IMR-90 (cell line): ENCODE data around the gene ROS1. TPM values are rescaled to one million over a fixed set of nuclear protein-coding genes. Genes with fewer than 3 reads are reported as not detected.

Experiments used
- ATAC-seq: fragments of 200-7000 bp; cut with Tn5 transposase; 2 replicates; pipeline ENCODE4 v1.9.1; 2020; ENCODE audit warnings: low read depth, mild to moderate bottlenecking, moderate library complexity
- BruUV-seq: library from RNA; stranded (reverse); fragments of 400-500 nt; replicated peaks from 2 replicates; lab custom pipeline; 2021; lab: Mats Ljungman, UMichigan
- CTCF ChIA-PET: fragments of 300-600 bp; formaldehyde crosslinking; extraction: SDS; loops from one replicate; lab custom pipeline; 2021; ENCODE audit warnings: antibody characterized with exemption; lab: Yijun Ruan, JAX
- POLR2A ChIA-PET: fragments of 300-600 bp; sonication (Branson Sonifier 250); formaldehyde crosslinking; loops from one replicate; lab custom pipeline; 2022; ENCODE audit warnings: antibody characterized with exemption; ENCODE audit not compliant: unreplicated experiment; lab: Charles Lee
- DNase-seq: peaks from one replicate; pipeline ENCODE4 v3.0.0; 2013
- H2AFZ ChIP-seq: replicated peaks from 2 replicates; pipeline ENCODE3; 2013; ENCODE audit warnings: low read length, mild to moderate bottlenecking; ENCODE audit not compliant: poor library complexity
- H2AK5ac ChIP-seq: 2 replicates; pipeline ENCODE4 v1.6.1; 2013; ENCODE audit warnings: low read depth, low read length, inconsistent platforms
- H2AK9ac ChIP-seq: replicated peaks from 2 replicates; pipeline ENCODE3; 2013; ENCODE audit warnings: mild to moderate bottlenecking, low read depth, low read length, moderate library complexity; ENCODE audit not compliant: poor library complexity
- H2BK120ac ChIP-seq: 2 replicates; pipeline ENCODE4 v1.6.1; 2013; ENCODE audit warnings: low read depth, low read length, inconsistent platforms
- H2BK15ac ChIP-seq: 3 replicates; pipeline ENCODE4 v1.6.1; 2013; ENCODE audit warnings: low read depth, low read length, inconsistent platforms
- H2BK20ac ChIP-seq: 2 replicates; pipeline ENCODE4 v1.6.1; 2013; ENCODE audit warnings: low read depth, mild to moderate bottlenecking, inconsistent platforms, low read length, moderate library complexity
- H2BK5ac ChIP-seq: 2 replicates; pipeline ENCODE4 v1.6.1; 2013; ENCODE audit warnings: mild to moderate bottlenecking, low read depth, low read length, inconsistent platforms; ENCODE audit not compliant: poor library complexity, severe bottlenecking
- H3K14ac ChIP-seq: replicated peaks from 2 replicates; pipeline ENCODE4 v1.6.1; 2013; ENCODE audit warnings: low read depth, low read length, inconsistent platforms
- H3K18ac ChIP-seq: 2 replicates; pipeline ENCODE4 v1.6.1; 2013; ENCODE audit warnings: low read depth, low read length, control low read depth
- H3K23ac ChIP-seq: 2 replicates; pipeline ENCODE4 v1.6.1; 2013; ENCODE audit warnings: low read depth, low read length, inconsistent platforms
- H3K27ac ChIP-seq: 2 replicates; pipeline ENCODE4 v1.5.1; 2013; ENCODE audit warnings: mild to moderate bottlenecking, control low read depth, low read length; ENCODE audit not compliant: insufficient read depth
- H3K27me3 ChIP-seq: 2 replicates; pipeline ENCODE4 v1.6.1; 2013; ENCODE audit warnings: low read length; ENCODE audit not compliant: control insufficient read depth, insufficient read depth
- H3K36me3 ChIP-seq: 2 replicates; pipeline ENCODE4 v1.6.1; 2013; ENCODE audit warnings: low read length, mixed read lengths; ENCODE audit not compliant: control insufficient read depth, insufficient read depth
- H3K4ac ChIP-seq: 2 replicates; pipeline ENCODE4 v1.6.1; 2013; ENCODE audit warnings: low read depth, low read length, inconsistent platforms
- H3K4me1 ChIP-seq: 2 replicates; pipeline ENCODE4 v1.6.1; 2013; ENCODE audit warnings: low read length, mixed read lengths; ENCODE audit not compliant: control insufficient read depth, insufficient read depth
- H3K4me2 ChIP-seq: 2 replicates; pipeline ENCODE4 v1.6.1; 2013; ENCODE audit warnings: low read depth, mild to moderate bottlenecking, control low read depth, low read length, moderate library complexity
- H3K4me3 ChIP-seq: 2 replicates; pipeline ENCODE4 v1.5.1; 2013; ENCODE audit warnings: low read depth, mild to moderate bottlenecking, control low read depth, low read length, moderate library complexity; ENCODE audit not compliant: insufficient read depth
- H3K56ac ChIP-seq: 2 replicates; pipeline ENCODE4 v1.6.1; 2013; ENCODE audit warnings: low read length, inconsistent platforms; ENCODE audit not compliant: insufficient read depth; ENCODE audit errors: extremely low read depth
- H3K79me1 ChIP-seq, 2 experiments: 2 replicates each; pipeline ENCODE4 v1.6.1; 2013; ENCODE audit warnings: low read length in 2 of 2, inconsistent platforms in 1 of 2, low read depth in 1 of 2
- H3K9ac ChIP-seq: 2 replicates; pipeline ENCODE4 v1.6.1; 2013; ENCODE audit warnings: low read depth, low read length, control low read depth
- H3K9me1 ChIP-seq: 2 replicates; pipeline ENCODE4 v1.6.1; 2013; ENCODE audit warnings: low read length, inconsistent platforms; ENCODE audit not compliant: insufficient read depth
- H3K9me3 ChIP-seq: 2 replicates; pipeline ENCODE4 v1.6.1; 2013; ENCODE audit warnings: low read length; ENCODE audit not compliant: control insufficient read depth, insufficient read depth
- H4K20me1 ChIP-seq: 2 replicates; pipeline ENCODE4 v1.6.1; 2013; ENCODE audit warnings: low read length, inconsistent platforms; ENCODE audit not compliant: insufficient read depth
- H4K5ac ChIP-seq: 2 replicates; pipeline ENCODE4 v1.6.1; 2013; ENCODE audit warnings: mild to moderate bottlenecking, low read depth, low read length, control low read depth
- H4K8ac ChIP-seq, 2 experiments: 2 replicates each; pipeline ENCODE4 v1.6.1; 2013; ENCODE audit warnings: low read depth in 2 of 2, low read length in 2 of 2, control low read depth in 1 of 2, inconsistent platforms in 1 of 2
- H4K91ac ChIP-seq: 2 replicates; pipeline ENCODE4 v1.6.1; 2013; ENCODE audit warnings: low read depth, low read length, inconsistent platforms; ENCODE audit not compliant: insufficient read depth
- BHLHE40 ChIP-seq: fragments of 150-350 bp; IDR thresholded peaks from 2 replicates; pipeline ENCODE4 v1.6.1; 2016; ENCODE audit warnings: mild to moderate bottlenecking, low read depth, low read length
- CHD1 ChIP-seq: IDR thresholded peaks from 2 replicates; pipeline ENCODE4 v1.6.1; 2012; ENCODE audit warnings: low read depth, low read length, improper control_type of control experiment
- MXI1 ChIP-seq: IDR thresholded peaks from 2 replicates; pipeline ENCODE4 v1.6.1; 2012; ENCODE audit warnings: low read depth, mild to moderate bottlenecking, low read length, moderate library complexity, borderline replicate concordance
- POLR2A ChIP-seq: IDR thresholded peaks from 2 replicates; pipeline ENCODE4 v1.6.1; 2012; ENCODE audit warnings: mild to moderate bottlenecking, low read depth, low read length
- RAD21 ChIP-seq: IDR thresholded peaks from 2 replicates; pipeline ENCODE4 v1.6.1; 2012; ENCODE audit warnings: low read length, improper control_type of control experiment
- WGBS, 2 experiments: methylation state at CpG; one replicate each; pipeline versions ENCODE4 v1.1.5 to v1.1.7; 2013; ENCODE audit warnings: missing lambda C conversion rate in 2 of 2; ENCODE audit not compliant: insufficient read length in 1 of 2; ENCODE audit errors: extremely low coverage in 2 of 2; 5-methylcytosine and 5-hydroxymethylcytosine counted together
- dilution Hi-C: fragments of 300-500 bp; cut with HindIII; formaldehyde crosslinking; loops from one replicate; pipeline ENCODE4 v1.14.3; 2018; ENCODE audit warnings: low sequenced_read_pairs; ENCODE audit not compliant: unreplicated experiment
- in situ Hi-C: fragments of 300-500 bp; cut with MboI; formaldehyde crosslinking; loops from 3 replicates; pipeline ENCODE4 v1.14.3; 2019; ENCODE audit warnings: low sequenced_read_pairs, inconsistent platforms, mixed read lengths
- intact Hi-C: fragments of 100-400 bp; cut with micrococcal nuclease; formaldehyde crosslinking; loops from 2 replicates; pipeline ENCODE4 v1.10.0; 2022
- polyA plus RNA-seq, 3 experiments: library from polyadenylated mRNA; depleted of rRNA; stranded (reverse); fragments of >200 nt; gene quantifications; 2 replicates each; pipeline ENCODE4 v1.2.3, GENCODE V29; 2012; ENCODE audit warnings: low replicate concordance in 1 of 3
- total RNA-seq: library from RNA; depleted of rRNA; stranded (reverse); fragments of >200 nt; gene quantifications from 2 replicates; pipeline ENCODE4 v1.2.3, GENCODE V29; 2012

Gene ROS1
- total and polyA plus RNA-seq, 2 of the 4 experiments (the other 2 are of a cell fraction): under 0.01 to 0.03 TPM

GRCh38 chr6:117290173-117290846, 135.4 kb downstream of the ROS1 start:
- Histone ChIP-seq H3K36me3 (no peaks in the 10 kb centered on the region), H2BK15ac (no peak overlapping the region), H3K23ac (no peak overlapping the region), H3K18ac (no peak overlapping the region), H3K27ac (no peak overlapping the region), H2AFZ (no peak overlapping the region), H3K14ac (no peak overlapping the region), H3K4me3 (no peak overlapping the region), H2BK5ac (no peak overlapping the region), H3K4ac (no peak overlapping the region), H4K91ac (no peak overlapping the region), H4K8ac (no peak overlapping the region), H4K5ac (no peak overlapping the region), H2AK9ac (no peak overlapping the region), H2BK120ac (no peak overlapping the region), H4K20me1 (no peaks in the 10 kb centered on the region), H3K9ac (no peak overlapping the region), H3K79me1 (no peaks in the 10 kb centered on the region), H3K56ac (no peak overlapping the region), H3K27me3 (no peaks in the 10 kb centered on the region), H2AK5ac (no peak overlapping the region), H3K4me1 (no peaks in the 10 kb centered on the region), H3K9me1 (no peaks in the 10 kb centered on the region), H2BK20ac (no peak overlapping the region), H3K9me3 (no peaks in the 10 kb centered on the region), H3K4me2 (no peak overlapping the region)
- dilution Hi-C loops: no loop called here
- ChIA-PET POLR2A (no interaction called here), CTCF (no interaction called here)
- no peak for DNase-seq
- in situ Hi-C loops: no loop called here
- no peak for TF ChIP-seq POLR2A
- no peak for TF ChIP-seq CHD1
- no peak for TF ChIP-seq MXI1
- TF ChIP-seq RAD21: no peak
- TF ChIP-seq BHLHE40: no peak
- WGBS, 2 experiments: no CpG with 5 or more reads among the region's 3 CpGs
- intact Hi-C loops: no loop called here
- BruUV-seq: no TSS peak
- ATAC-seq: no peak
